HG03571 (cell line): ENCODE measurements around the gene ASIC3.
"Not testable (repeated sequence)": the region's sequence is repeated elsewhere in the genome, so short reads cannot be mapped to it uniquely, and the experiment has no call there.

ENCODE experiments used
- ATAC-seq: cut with Tn5 transposase; IDR thresholded peaks from one replicate; pipeline ENCODE4 v1.9.1; 2021; ENCODE audit not compliant: unreplicated experiment

The ASIC3 gene

GRCh38 chr7:151047976-151048815, at the start of gene ASIC3:
Gene ASIC3, plus strand, starts transcription at chr7:151048531. Its CDS starts 355 bp downstream, at chr7:151048886.
- ATAC-seq: no peak

- no peak for ATAC-seq
These were observed 49.3 kb upstream of the ASIC3 start for GRCh38 chr7:150999001-150999400.

GRCh38 chr7:150999497-151000230, 48.7 kb upstream of the ASIC3 start:
- no peak for ATAC-seq

- ATAC-seq: no peak
These were observed 47.3 kb upstream of the ASIC3 start for GRCh38 chr7:151000897-151001495.

- no peak for ATAC-seq
These were observed 46.8 kb upstream of the ASIC3 start for GRCh38 chr7:151001546-151001945.

- ATAC-seq: no peak
These were observed 44.8 kb upstream of the ASIC3 start for GRCh38 chr7:151003572-151003971.

- ATAC-seq: no peak
These were observed 42.8 kb upstream of the ASIC3 start for GRCh38 chr7:151005566-151005965.

GRCh38 chr7:151006590-151007300, 41.6 kb upstream of the ASIC3 start:
- no peak for ATAC-seq

GRCh38 chr7:151007469-151007898, 40.8 kb upstream of the ASIC3 start:
- no peak for ATAC-seq

- ATAC-seq: no peak
These were observed 40.2 kb upstream of the ASIC3 start for GRCh38 chr7:151008143-151008510.

GRCh38 chr7:151008511-151009323, 39.6 kb upstream of the ASIC3 start:
- peak; percentile 88 for ATAC-seq

- ATAC-seq: no peak
These were observed 38.8 kb upstream of the ASIC3 start for GRCh38 chr7:151009327-151010036.

GRCh38 chr7:151010037-151010306, 38.4 kb upstream of the ASIC3 start:
- ATAC-seq: no peak

- no peak for ATAC-seq
These were observed 37.8 kb upstream of the ASIC3 start for GRCh38 chr7:151010307-151011096.

- no peak for ATAC-seq
These were observed 37.3 kb upstream of the ASIC3 start for GRCh38 chr7:151011097-151011409.

- not testable (repeated sequence) for ATAC-seq
These were observed 36.7 kb upstream of the ASIC3 start for GRCh38 chr7:151011616-151012015.

GRCh38 chr7:151012031-151012692, 36.2 kb upstream of the ASIC3 start:
- no peak for ATAC-seq

- no peak for ATAC-seq
These were observed 35.4 kb upstream of the ASIC3 start for GRCh38 chr7:151012911-151013347.

GRCh38 chr7:151013356-151013732, 35.0 kb upstream of the ASIC3 start:
- ATAC-seq: no peak
